Activated T-cell treated with anti-CD3 and anti-CD28 coated beads, Interleukin-2, amount 50 U/mL, for 4 hours (primary cell): ENCODE data around the gene FAM180A. TPM values are rescaled to one million over a fixed set of nuclear protein-coding genes. Genes with fewer than 3 reads are reported as not detected.

ENCODE experiments used
- ATAC-seq, 2 donors: fragments of 200-7000 bp; cut with Tn5 transposase; one replicate each; pipeline ENCODE4 v1.10.0; 2021
- DNase-seq: peaks from one replicate; pipeline ENCODE4 v3.0.0-alpha.2; 2020
- H3K27me3 Mint-ChIP-seq: one replicate; pipeline ENCODE4 v1.8.0; 2021; ENCODE audit warnings: low read depth, mixed read lengths
- H3K36me3 Mint-ChIP-seq: one replicate; pipeline ENCODE4 v1.8.0; 2022; ENCODE audit warnings: mixed read lengths; ENCODE audit not compliant: insufficient read depth
- H3K4me1 Mint-ChIP-seq: one replicate; pipeline ENCODE4 v1.8.0; 2021; ENCODE audit warnings: low read depth, mixed read lengths
- H3K4me3 Mint-ChIP-seq: one replicate; pipeline ENCODE4 v1.8.0; 2021; ENCODE audit warnings: mild to moderate bottlenecking, moderate library complexity, mixed read lengths
- H3K9me3 Mint-ChIP-seq: one replicate; pipeline ENCODE4 v1.8.0; 2021; ENCODE audit warnings: mixed read lengths
- total RNA-seq, 3 donors: library from RNA; stranded (reverse); gene quantifications; one replicate each; pipeline ENCODE4 v1.2.1, GENCODE V29; 2021

FAM180A gene
- total RNA-seq, 3 donors from 2014 or later = not detected

- ATAC-seq (no peak), DNase-seq (no peak)
- Mint-ChIP-seq H3K36me3 (no peaks in the 10 kb centered on the region), H3K9me3 (no peaks in the 10 kb centered on the region), H3K27me3 (peaks cover 18% of the 10 kb centered on the region), H3K4me3 (no peak overlapping the region), H3K4me1 (no peaks in the 10 kb centered on the region)
Observed at GRCh38 chr7:135718794-135719437, 29.7 kb downstream of the FAM180A start.

GRCh38 chr7:135718219-135718618, 30.4 kb downstream of the FAM180A start:
- H3K27me3 Mint-ChIP-seq = peaks cover 18% of the 10 kb centered on the region
- H3K4me3 Mint-ChIP-seq = no peak overlapping the region
- H3K4me1 Mint-ChIP-seq = no peaks in the 10 kb centered on the region
- no peaks in the 10 kb centered on the region for H3K9me3 Mint-ChIP-seq
- ATAC-seq (no peak), DNase-seq (no peak)
- H3K36me3 Mint-ChIP-seq = no peaks in the 10 kb centered on the region

GRCh38 chr7:135717693-135718092, 30.9 kb downstream of the FAM180A start:
- Mint-ChIP-seq H3K27me3 (peaks cover 18% of the 10 kb centered on the region), H3K9me3 (no peaks in the 10 kb centered on the region)

GRCh38 chr7:135716677-135717238, 31.9 kb downstream of the FAM180A start:
- H3K4me3 Mint-ChIP-seq = no peak overlapping the region
- H3K4me1 Mint-ChIP-seq = no peaks in the 10 kb centered on the region
- no peaks in the 10 kb centered on the region for H3K36me3 Mint-ChIP-seq
- H3K27me3 Mint-ChIP-seq = peaks cover 18% of the 10 kb centered on the region
- no peak for DNase-seq
- ATAC-seq = no peak
- no peaks in the 10 kb centered on the region for H3K9me3 Mint-ChIP-seq

More at GRCh38 chr7:135717693-135718092, 30.9 kb downstream of the FAM180A start:
- no peaks in the 10 kb centered on the region for H3K4me1 Mint-ChIP-seq
- DNase-seq (no peak), ATAC-seq (no peak)
- H3K36me3 Mint-ChIP-seq = no peaks in the 10 kb centered on the region
- H3K4me3 Mint-ChIP-seq = no peak overlapping the region

GRCh38 chr7:135715673-135716072, 32.9 kb downstream of the FAM180A start:
- peaks cover 11% of the 10 kb centered on the region for H3K27me3 Mint-ChIP-seq
- H3K4me1 Mint-ChIP-seq = no peaks in the 10 kb centered on the region
- no peak overlapping the region for H3K4me3 Mint-ChIP-seq
- no peaks in the 10 kb centered on the region for H3K9me3 Mint-ChIP-seq
- DNase-seq (no peak), ATAC-seq (no peak)
- H3K36me3 Mint-ChIP-seq = no peaks in the 10 kb centered on the region

GRCh38 chr7:135715055-135715522, 33.5 kb downstream of the FAM180A start:
- peaks cover 9% of the 10 kb centered on the region for H3K27me3 Mint-ChIP-seq
- DNase-seq = no peak
- H3K36me3 Mint-ChIP-seq = no peaks in the 10 kb centered on the region
- ATAC-seq = no peak
- no peak overlapping the region for H3K4me3 Mint-ChIP-seq
- H3K9me3 Mint-ChIP-seq = no peaks in the 10 kb centered on the region
- no peaks in the 10 kb centered on the region for H3K4me1 Mint-ChIP-seq

- Mint-ChIP-seq H3K4me1 (no peaks in the 10 kb centered on the region), H3K9me3 (no peaks in the 10 kb centered on the region), H3K27me3 (peaks cover 9% of the 10 kb centered on the region), H3K4me3 (no peak overlapping the region), H3K36me3 (no peaks in the 10 kb centered on the region)
- DNase-seq = no peak
- no peak for ATAC-seq
Observed at GRCh38 chr7:135714534-135715009, 34.0 kb downstream of the FAM180A start.

- H3K9me3 Mint-ChIP-seq = no peaks in the 10 kb centered on the region
- ATAC-seq (no peak), DNase-seq (no peak)
- peaks cover 8% of the 10 kb centered on the region for H3K27me3 Mint-ChIP-seq
- H3K4me1 Mint-ChIP-seq = no peaks in the 10 kb centered on the region
- H3K36me3 Mint-ChIP-seq = no peaks in the 10 kb centered on the region
- H3K4me3 Mint-ChIP-seq = no peak overlapping the region
Observed at GRCh38 chr7:135713836-135714470, 34.7 kb downstream of the FAM180A start.

GRCh38 chr7:135712796-135713195, 35.8 kb downstream of the FAM180A start:
- no peak for DNase-seq
- H3K4me1 Mint-ChIP-seq = no peaks in the 10 kb centered on the region
- H3K36me3 Mint-ChIP-seq = no peaks in the 10 kb centered on the region
- no peak overlapping the region for H3K4me3 Mint-ChIP-seq
- no peak for ATAC-seq
- H3K9me3 Mint-ChIP-seq = no peaks in the 10 kb centered on the region
- H3K27me3 Mint-ChIP-seq = peaks cover under 1% of the 10 kb centered on the region

GRCh38 chr7:135712182-135712782, 36.3 kb downstream of the FAM180A start:
- ATAC-seq (no peak), DNase-seq (no peak)
- Mint-ChIP-seq H3K9me3 (no peaks in the 10 kb centered on the region), H3K4me3 (no peak overlapping the region), H3K27me3 (no peaks in the 10 kb centered on the region), H3K36me3 (no peaks in the 10 kb centered on the region), H3K4me1 (no peaks in the 10 kb centered on the region)

- H3K4me3 Mint-ChIP-seq = no peak overlapping the region
- DNase-seq (no peak), ATAC-seq (no peak)
- no peaks in the 10 kb centered on the region for H3K36me3 Mint-ChIP-seq
- H3K4me1 Mint-ChIP-seq = no peaks in the 10 kb centered on the region
- H3K27me3 Mint-ChIP-seq = no peaks in the 10 kb centered on the region
- H3K9me3 Mint-ChIP-seq = no peaks in the 10 kb centered on the region
Observed at GRCh38 chr7:135711139-135711469, 37.5 kb downstream of the FAM180A start.

GRCh38 chr7:135710417-135711138, 38.0 kb downstream of the FAM180A start:
- no peaks in the 10 kb centered on the region for H3K4me1 Mint-ChIP-seq
- no peaks in the 10 kb centered on the region for H3K9me3 Mint-ChIP-seq
- H3K36me3 Mint-ChIP-seq = no peaks in the 10 kb centered on the region
- no peaks in the 10 kb centered on the region for H3K27me3 Mint-ChIP-seq
- ATAC-seq (peak in 1 of 2 donors; percentile 14), DNase-seq (no peak)
- H3K4me3 Mint-ChIP-seq = no peak overlapping the region

GRCh38 chr7:135709508-135709907, 39.1 kb downstream of the FAM180A start:
- Mint-ChIP-seq H3K4me3 (no peak overlapping the region), H3K4me1 (no peaks in the 10 kb centered on the region), H3K36me3 (no peaks in the 10 kb centered on the region), H3K9me3 (no peaks in the 10 kb centered on the region), H3K27me3 (no peaks in the 10 kb centered on the region)
- DNase-seq (no peak), ATAC-seq (no peak)

GRCh38 chr7:135708041-135708440, 40.6 kb downstream of the FAM180A start:
- ATAC-seq = no peak
- Mint-ChIP-seq H3K4me1 (no peaks in the 10 kb centered on the region), H3K4me3 (no peak overlapping the region), H3K9me3 (no peaks in the 10 kb centered on the region), H3K36me3 (no peaks in the 10 kb centered on the region), H3K27me3 (no peaks in the 10 kb centered on the region)
- DNase-seq = no peak
